ENCODE measurements around the gene CEP68.
A peak's percentile ranks its signal among the peaks of the same experiment; 100 is the strongest.
"Not testable (repeated sequence)": the region's sequence is repeated elsewhere in the genome, so short reads cannot be mapped to it uniquely, and the experiment has no call there.

CEP68 gene

DNA sequence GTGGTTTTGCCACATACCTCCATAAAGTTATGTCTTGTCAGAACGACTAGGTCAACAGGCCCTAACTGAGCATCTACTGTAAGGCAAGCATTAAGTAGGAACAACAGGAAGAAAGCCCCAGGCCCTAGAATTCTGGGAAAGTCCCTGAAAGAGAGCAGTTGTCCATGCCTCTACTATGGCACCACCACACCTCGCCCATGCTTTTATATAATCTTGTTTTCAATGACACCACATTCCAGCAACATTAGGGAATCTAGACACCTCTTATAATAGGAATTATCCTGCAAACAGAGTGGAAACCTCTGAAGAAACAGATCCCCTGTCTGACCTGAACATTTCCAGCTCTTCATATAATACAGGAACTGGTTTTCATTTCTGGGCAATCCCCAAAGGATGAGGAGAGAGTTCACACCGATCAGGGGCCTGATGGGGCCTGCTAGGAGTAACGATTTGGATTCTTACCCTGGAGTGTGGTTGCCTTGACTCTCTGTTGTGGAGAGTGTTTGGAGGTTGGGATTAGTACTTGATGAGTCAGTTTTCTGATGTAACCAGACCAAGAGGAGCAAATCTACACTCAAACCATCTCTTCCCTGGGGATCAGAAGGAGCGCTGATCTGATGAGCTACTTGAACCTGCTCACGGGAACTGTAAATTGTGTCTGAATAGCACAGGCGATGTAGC lies 31.9 kb upstream of the CEP68 start:
- H3K4me3 Mint-ChIP-seq = no peak overlapping the region
- peaks cover 3% of the 10 kb centered on the region for H3K36me3 Mint-ChIP-seq (ENCODE audit: insufficient read depth)
- H3K4me1 Mint-ChIP-seq (ENCODE audit: low read depth in 2 of 2) = peaks cover 0 to 3% of the 10 kb centered on the region in 2 donors
- H3K9me3 Mint-ChIP-seq = no peaks in the 10 kb centered on the region
- DNase-seq = no peak
- H3K27me3 Mint-ChIP-seq = no peaks in the 10 kb centered on the region
- no peak for ATAC-seq (replicated peaks)
- no peak overlapping the region for H3K27ac Mint-ChIP-seq

DNA sequence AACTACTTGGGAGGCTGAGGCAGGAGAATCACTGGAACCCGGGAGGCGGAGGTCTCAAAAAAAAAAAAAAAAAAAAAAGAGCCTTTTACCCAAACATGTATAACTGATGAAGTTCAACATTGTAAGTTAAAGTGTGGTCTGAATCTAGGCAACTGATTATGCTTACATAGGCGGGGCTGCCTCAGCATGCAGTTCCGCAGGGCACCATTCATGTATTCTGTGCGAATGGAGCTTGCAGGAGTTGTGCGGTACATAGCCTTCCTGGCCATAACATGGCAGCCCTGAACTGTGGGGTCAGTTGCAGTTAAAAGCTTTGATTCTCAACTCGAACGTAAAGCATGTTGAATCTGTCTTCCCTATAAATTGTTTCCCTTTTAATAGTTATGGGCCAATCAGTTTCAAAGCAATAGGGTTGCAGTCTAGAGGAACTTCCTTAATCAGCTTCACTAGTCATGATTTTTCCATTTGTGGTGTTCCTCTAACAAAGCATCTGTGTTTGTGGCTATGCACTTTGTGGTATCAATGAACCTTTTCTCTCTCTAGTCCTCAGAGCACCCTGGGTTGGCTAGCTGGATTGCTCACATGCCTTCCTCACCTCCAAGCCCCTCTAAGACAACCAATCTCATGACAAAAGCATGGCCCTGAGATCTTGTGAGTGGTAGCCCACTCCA lies 30.6 kb upstream of the CEP68 start:
- Mint-ChIP-seq H3K27ac (no peak overlapping the region), H3K4me3 (no peak overlapping the region), H3K9me3 (no peaks in the 10 kb centered on the region), H3K4me1 (ENCODE audit: low read depth in 2 of 2) (peaks cover 2 to 3% of the 10 kb centered on the region in 2 donors), H3K27me3 (no peaks in the 10 kb centered on the region), H3K36me3 (ENCODE audit: insufficient read depth) (no peaks in the 10 kb centered on the region)
- no peak for DNase-seq
- ATAC-seq (replicated peaks) = no peak

DNA sequence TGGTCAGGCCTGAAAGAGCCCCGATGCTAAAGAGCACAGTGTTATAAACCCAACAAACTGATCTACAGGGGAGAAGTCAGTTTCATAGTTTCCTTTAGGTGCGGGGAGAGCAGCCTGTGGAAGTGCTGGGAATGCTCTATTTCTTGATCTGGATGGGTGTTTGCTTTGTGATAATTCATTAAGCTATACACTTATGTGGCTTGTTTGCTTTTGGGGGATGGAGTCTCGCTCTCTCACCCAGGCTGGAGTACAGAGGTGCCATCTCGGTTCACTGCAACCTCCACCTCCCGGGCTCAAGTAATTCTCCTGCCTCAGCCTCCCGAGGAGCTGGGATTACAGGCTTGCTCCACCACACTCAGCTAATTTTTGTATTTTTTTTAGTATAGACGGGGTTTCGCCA lies 30.1 kb upstream of the CEP68 start:
- no peak for ATAC-seq (replicated peaks)
- H3K36me3 Mint-ChIP-seq (ENCODE audit: insufficient read depth) = no peaks in the 10 kb centered on the region
- no peak for DNase-seq
- H3K4me3 Mint-ChIP-seq = no peak overlapping the region
- no peaks in the 10 kb centered on the region for H3K9me3 Mint-ChIP-seq
- no peak overlapping the region for H3K27ac Mint-ChIP-seq
- peaks cover 8% of the 10 kb centered on the region in 2 donors for H3K4me1 Mint-ChIP-seq (ENCODE audit: low read depth in 2 of 2)
- H3K27me3 Mint-ChIP-seq = no peaks in the 10 kb centered on the region

DNA sequence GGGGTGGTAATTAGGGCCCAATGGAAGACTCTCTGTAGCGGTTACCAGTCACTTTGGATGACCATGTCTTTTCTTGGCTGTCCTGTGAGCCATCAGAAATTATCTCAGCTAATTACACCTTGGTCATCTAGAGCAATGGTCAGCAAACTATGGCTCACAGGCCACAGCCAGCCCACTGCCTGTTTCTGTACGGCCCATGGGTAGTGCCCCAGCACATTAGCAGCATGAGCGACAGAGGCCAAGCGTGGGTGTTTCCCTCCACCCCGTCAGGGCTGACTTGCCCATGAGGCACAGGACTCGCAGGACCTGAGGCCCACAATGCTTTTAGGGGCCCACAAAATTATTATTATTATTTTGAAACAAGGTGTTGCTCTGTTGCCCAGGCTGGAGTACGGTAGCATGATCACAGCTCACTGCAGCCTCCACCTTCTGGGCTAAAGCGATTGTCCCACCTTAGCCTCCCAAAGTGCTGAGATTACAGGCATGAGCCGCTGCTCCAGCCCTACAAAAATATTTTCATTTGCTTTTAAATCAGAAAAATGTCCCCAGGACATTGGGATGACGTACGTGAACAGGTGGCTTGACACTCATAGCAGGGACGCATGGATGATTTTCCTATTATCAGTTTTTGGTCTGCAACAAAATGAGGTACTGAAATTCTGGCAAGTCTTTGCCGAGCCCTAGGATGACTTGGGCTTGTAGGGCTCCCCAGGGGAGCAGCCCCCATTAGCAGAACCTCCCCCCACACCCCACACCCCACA lies 29.3 kb upstream of the CEP68 start:
- Mint-ChIP-seq H3K4me1 (ENCODE audit: low read depth in 2 of 2) (peaks cover 15% of the 10 kb centered on the region in 2 donors), H3K27ac (no peak overlapping the region), H3K27me3 (no peaks in the 10 kb centered on the region), H3K4me3 (no peak overlapping the region), H3K36me3 (ENCODE audit: insufficient read depth) (no peaks in the 10 kb centered on the region), H3K9me3 (no peaks in the 10 kb centered on the region)
- ATAC-seq (replicated peaks) (peak; percentile 22), DNase-seq (no peak)

DNA sequence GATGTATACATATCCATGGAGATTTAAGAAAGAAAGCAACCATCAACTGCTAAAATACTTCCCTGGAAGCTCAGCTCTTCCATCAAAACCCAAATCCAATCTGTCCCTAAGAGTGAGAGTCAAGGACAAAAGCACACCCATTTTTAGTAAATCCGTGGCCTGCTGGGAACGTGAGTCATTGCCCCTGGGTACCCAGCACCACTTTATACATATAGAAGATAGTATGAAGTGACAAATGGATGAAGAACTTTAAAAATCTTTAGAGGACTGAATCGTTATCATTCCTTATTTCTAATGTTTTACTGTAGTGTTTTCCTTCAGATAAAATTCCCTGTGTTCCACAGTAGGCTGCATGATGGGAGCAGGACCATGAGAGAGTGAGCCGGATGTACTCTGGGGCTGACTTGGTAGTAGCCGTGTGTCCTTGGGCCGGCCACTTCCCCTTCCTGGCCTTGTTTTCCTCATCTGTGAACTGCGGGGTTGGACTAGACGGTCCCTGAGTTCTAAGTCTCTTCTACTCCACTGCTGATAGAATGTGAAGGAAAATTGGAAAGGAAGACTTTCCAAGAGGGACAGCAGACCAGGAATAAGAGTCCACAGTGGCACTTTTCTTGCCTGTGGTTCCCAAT lies 28.5 kb upstream of the CEP68 start:
- no peaks in the 10 kb centered on the region for H3K27me3 Mint-ChIP-seq
- no peak overlapping the region for H3K4me3 Mint-ChIP-seq
- no peak for DNase-seq
- no peak for ATAC-seq (replicated peaks)
- no peaks in the 10 kb centered on the region for H3K9me3 Mint-ChIP-seq
- no peak overlapping the region for H3K27ac Mint-ChIP-seq
- peaks cover 16 to 20% of the 10 kb centered on the region in 2 donors for H3K4me1 Mint-ChIP-seq (ENCODE audit: low read depth in 2 of 2)
- H3K36me3 Mint-ChIP-seq (ENCODE audit: insufficient read depth) = no peaks in the 10 kb centered on the region

DNA sequence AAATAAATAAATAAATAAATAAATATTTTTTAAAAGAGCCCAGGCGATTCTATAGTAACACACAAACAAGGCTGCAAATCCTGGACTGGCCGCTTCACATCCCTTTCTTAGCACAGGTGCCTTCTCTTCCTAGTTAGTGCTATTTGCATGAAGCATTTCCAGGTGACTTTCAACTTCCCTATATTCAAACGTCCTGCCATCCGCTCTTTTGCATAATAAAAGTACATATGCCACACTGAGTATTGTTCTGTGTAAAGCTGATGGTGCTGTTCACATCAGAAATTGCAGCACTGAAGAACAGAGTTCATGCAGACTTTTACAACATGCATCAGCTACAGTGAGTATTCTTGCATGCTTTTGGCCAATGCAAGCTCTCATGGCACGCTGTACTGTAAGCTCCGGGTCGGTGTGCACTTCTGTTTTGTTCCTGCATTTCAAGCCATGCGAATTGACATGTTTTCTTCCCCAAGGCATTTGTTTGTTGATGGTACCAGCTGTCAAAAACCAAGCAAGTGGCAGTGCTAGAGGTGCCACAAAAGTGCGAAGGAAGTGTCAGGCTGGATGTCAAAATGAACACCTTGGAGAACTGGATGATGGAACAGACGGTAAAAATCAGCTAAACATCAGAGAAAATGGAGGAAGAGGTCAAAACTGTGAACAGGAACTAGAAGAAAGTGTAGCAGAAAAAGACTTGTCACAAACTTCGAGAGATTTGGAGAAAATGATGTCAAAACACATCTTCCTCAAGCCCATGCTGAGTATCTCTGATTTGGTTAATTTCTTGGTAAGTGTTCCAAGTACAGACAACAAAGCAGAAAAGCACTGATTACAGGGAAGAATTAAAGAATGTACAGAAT lies 25.5 kb upstream of the CEP68 start:
- H3K27me3 Mint-ChIP-seq = no peaks in the 10 kb centered on the region
- ATAC-seq (replicated peaks) = no peak
- H3K4me1 Mint-ChIP-seq (ENCODE audit: low read depth in 2 of 2) = peaks cover 16 to 20% of the 10 kb centered on the region in 2 donors
- H3K36me3 Mint-ChIP-seq (ENCODE audit: insufficient read depth) = no peaks in the 10 kb centered on the region
- peak overlapping the region; percentile 28 to 39 for H3K27ac Mint-ChIP-seq
- H3K9me3 Mint-ChIP-seq = no peaks in the 10 kb centered on the region
- DNase-seq = no peak
- H3K4me3 Mint-ChIP-seq = peak overlapping the region in 1 of 2 donors; percentile 52

DNA sequence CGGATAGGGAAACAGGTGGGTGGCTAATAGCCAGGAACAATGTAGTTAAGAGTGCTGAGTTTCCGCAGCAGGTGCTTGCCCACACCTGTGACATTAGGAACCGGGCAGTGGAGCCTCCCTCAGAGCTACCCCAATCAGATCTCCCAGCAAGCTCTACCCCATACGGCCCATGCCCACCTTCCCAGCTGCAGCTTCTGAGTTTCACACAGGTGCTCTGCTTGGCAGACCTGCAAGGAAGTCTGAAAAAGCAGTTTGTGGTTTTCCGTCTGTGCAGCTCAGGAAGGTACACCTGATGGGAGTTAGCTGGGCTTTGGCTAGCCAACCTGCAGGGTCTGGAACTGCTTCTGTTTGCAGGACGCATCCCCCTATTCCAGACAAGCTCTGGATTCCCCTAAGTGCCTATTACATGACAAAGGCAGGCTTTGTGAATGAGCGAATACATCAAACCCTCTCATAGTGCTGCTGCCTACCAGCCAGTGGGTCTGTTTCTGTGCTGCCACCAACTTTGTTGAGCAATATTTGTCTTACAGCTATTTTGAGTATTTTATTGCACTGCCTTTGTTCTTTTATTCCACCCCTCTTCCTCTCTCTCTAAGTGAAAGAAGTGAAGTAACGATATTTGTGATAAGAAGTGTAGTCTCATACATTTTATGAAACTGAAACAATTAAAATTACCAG lies 24.7 kb upstream of the CEP68 start:
- Mint-ChIP-seq H3K36me3 (ENCODE audit: insufficient read depth) (peaks cover 3% of the 10 kb centered on the region), H3K27me3 (no peaks in the 10 kb centered on the region), H3K4me3 (peak overlapping the region; percentile 4 to 52), H3K27ac (peak overlapping the region; percentile 28 to 39), H3K9me3 (no peaks in the 10 kb centered on the region), H3K4me1 (ENCODE audit: low read depth in 2 of 2) (peaks cover 16 to 17% of the 10 kb centered on the region in 2 donors)
- no peak for DNase-seq
- peak; percentile 47 for ATAC-seq (replicated peaks)

DNA sequence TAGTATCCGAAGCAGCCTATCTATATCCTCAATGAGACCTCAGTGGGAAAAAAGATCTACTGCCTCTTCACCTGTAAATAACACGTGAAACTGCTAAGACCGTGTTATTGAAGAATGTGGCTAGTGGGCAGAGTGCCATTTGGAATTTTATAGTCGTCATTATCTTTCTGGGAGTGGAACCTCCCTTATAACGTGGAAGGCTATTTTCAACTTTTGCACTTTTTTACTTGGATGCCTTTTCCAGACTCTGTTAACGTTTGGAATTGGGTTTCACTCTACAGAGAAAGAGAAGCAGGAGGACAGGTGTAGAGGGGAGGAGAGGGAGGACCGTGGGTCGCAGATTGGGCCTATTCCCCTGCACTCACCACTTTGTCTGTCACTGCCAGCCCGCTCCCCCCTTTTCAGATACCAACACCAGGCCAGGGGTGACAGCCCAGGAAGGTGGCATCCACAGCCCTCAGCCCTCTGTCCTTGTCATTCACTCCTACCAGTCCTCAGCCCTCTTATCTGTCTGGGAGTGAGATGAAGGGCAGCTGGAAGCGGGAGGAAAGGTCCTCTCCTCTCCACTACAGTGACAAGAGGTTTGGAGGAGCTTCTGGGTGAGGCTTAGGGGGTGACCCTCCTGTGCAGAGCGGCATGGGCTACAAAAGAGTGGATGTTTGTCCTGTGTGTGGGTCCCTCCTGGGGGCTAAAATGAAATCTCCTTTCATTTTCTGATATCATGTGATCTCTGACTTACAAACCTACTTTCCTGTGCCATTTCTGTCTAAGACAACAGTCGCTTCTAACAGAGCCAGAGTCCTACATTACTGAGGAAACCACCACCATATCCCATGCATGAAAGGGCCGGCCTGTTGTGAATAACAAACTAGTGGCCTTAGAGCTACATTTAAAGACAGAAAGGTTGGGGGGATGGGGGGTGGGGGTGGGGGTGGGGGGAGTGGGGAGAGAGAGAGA lies 23.9 kb upstream of the CEP68 start:
- Mint-ChIP-seq H3K9me3 (no peaks in the 10 kb centered on the region), H3K4me3 (peak overlapping the region; percentile 4 to 52), H3K4me1 (ENCODE audit: low read depth in 2 of 2) (peaks cover 16 to 17% of the 10 kb centered on the region in 2 donors), H3K27ac (peak overlapping the region; percentile 28 to 39), H3K27me3 (no peaks in the 10 kb centered on the region), H3K36me3 (ENCODE audit: insufficient read depth) (peaks cover 3% of the 10 kb centered on the region)
- DNase-seq (no peak), ATAC-seq (replicated peaks) (no peak)

DNA sequence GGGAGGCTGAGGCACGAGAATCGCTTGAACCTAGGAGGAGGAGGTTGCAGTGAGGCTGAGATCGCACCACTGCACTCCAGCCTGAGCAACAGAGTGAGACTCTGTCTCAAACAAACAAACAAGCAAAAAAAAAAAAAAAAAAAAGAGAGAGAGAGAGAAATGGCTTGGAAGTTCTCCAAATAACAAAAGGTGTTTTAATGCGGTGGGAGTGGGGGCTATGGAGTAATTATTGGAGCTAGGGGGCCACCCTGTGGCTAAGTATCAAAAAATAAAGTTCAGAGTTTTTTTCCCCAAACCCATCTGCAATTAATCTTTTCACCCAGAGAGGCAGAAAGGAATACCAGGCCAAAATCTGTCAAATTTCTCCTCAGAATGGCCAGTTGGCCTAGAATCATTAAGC lies 23.0 kb upstream of the CEP68 start:
- ATAC-seq (replicated peaks) (peak; percentile 27), DNase-seq (no peak)
- Mint-ChIP-seq H3K27me3 (no peaks in the 10 kb centered on the region), H3K4me1 (ENCODE audit: low read depth in 2 of 2) (peaks cover 16 to 17% of the 10 kb centered on the region in 2 donors), H3K4me3 (no peak overlapping the region), H3K36me3 (ENCODE audit: insufficient read depth) (peaks cover 5% of the 10 kb centered on the region), H3K27ac (no peak overlapping the region), H3K9me3 (no peaks in the 10 kb centered on the region)

DNA sequence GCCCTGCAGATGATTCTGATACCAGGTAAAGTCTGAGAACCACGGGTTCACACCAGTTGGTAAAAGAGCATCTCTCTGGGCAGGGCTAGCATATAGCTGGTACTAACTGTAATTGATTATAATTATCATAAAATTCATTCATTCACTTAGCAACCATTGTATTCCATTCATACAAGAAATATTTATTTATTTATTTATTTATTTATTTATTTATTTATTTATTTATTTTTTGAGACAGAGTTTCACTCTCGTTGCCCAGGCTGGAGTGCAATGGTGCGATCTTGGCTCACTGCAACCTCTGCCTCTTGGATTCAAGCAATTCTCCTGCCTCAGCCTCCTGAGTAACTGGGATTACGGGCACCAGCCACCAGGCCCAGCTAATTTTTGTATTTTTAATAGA lies 22.5 kb upstream of the CEP68 start:
- not testable (repeated sequence) for H3K27ac Mint-ChIP-seq; ATAC-seq (replicated peaks); H3K9me3 Mint-ChIP-seq; H3K4me3 Mint-ChIP-seq; H3K36me3 Mint-ChIP-seq (ENCODE audit: insufficient read depth); DNase-seq; H3K27me3 Mint-ChIP-seq
- peaks cover 16 to 17% of the 10 kb centered on the region in 2 donors for H3K4me1 Mint-ChIP-seq (ENCODE audit: low read depth in 2 of 2)

DNA sequence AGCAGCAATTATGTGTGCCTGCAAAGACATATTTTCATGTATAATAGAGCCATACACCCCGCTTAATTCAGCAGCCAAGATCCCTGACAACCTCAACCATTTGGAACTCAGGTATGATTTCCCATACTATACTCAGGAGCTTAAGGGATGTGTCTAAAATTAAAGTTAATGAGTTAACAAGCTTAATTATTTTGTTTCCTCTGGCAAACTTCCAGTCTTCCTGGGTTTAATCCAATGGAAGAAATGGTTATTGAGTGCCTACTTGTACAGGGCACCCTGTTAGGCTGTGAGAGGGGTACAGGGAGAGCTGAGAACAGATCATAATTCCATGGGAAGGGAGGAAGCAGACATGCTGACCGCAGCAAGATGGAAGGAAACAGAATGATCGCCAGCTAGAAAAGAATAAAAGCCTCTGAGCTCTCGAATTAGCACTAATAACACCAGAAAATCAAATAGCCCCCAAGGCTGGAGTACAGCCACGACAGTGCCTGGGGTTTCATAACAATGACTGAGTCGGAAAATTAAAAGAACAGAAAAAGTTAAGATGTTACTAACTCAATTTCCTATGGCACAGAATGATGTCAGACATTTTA lies 20.8 kb upstream of the CEP68 start:
- Mint-ChIP-seq H3K36me3 (ENCODE audit: insufficient read depth) (peaks cover 6% of the 10 kb centered on the region), H3K27me3 (no peaks in the 10 kb centered on the region), H3K9me3 (no peaks in the 10 kb centered on the region), H3K4me1 (ENCODE audit: low read depth in 2 of 2) (peaks cover 16 to 21% of the 10 kb centered on the region in 2 donors), H3K27ac (no peak overlapping the region), H3K4me3 (no peak overlapping the region)
- ATAC-seq (replicated peaks) (no peak), DNase-seq (no peak)

Measured in effector memory CD8-positive, alpha-beta T cell (primary cell).